ENCODE measurements around the gene ZZZ3. TPM values are rescaled to one million over a fixed set of nuclear protein-coding genes. Genes with fewer than 3 reads are reported as not detected.
"Not testable (repeated sequence)": the region's sequence is repeated elsewhere in the genome, so short reads cannot be mapped to it uniquely, and the experiment has no call there.

The ZZZ3 gene
- total RNA-seq (10 to 100 TPM; 73.2 to 73.5 TPM), polyA plus RNA-seq (10 to 100 TPM; 35.6 to 45.1 (median 36.5) TPM), total RNA-seq (90.5 to 193 (median 142) reads per million in 6 experiments)

GRCh38 chr1:77682460-77683159, at the start of gene ZZZ3:
TSS of gene ZZZ3 (minus strand) at chr1:77682658. CDS start at chr1:77633354, 49,304 bp downstream.
- H3K36me3 Mint-ChIP-seq: no peaks in the 10 kb centered on the region
- H3K27me3 Mint-ChIP-seq: no peaks in the 10 kb centered on the region
- peaks cover 18 to 54% (median 48%) of the 10 kb centered on the region in 4 donors for H3K4me1 Mint-ChIP-seq
- peak within 1 kb of the TSS; percentile 93 to 99 (median 97) for H3K27ac Mint-ChIP-seq
- no peaks in the 10 kb centered on the region for H3K9me3 Mint-ChIP-seq
- peak within 1 kb of the TSS; percentile 86 to 95 (median 90) for H3K4me3 Mint-ChIP-seq
- peak; percentile 88 to 98 (median 94) for DNase-seq
- ATAC-seq: peak; percentile 71 to 73
- POLR2A ChIA-PET: interaction anchor here (0.5 to 3.1 kb wide), 16 partner anchors 11 to 1896 kb away, joined by 3 to 28 read pairs (median 4); partner anchors contain the start of genes FUBP1, MIGA1 and USP33

DNA sequence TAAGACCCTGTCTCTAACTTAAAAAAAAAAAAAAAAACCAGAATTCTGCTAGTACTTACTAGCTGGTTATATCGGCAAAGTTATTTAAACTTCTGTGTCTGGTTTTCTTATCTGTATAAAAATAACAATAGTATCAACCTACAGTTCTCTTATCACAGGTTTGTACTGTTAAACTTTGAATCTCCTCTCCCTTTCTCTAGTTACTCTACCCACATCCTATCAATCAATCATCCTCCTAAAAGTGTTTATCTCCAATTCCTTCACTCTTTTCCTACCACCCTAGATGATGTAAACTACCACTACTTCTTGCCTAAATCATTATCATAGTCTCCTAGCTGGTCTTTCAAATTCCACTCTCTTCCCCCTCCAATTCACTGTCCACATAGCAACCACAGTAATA, 49.6 kb upstream of the ZZZ3 start:
- Mint-ChIP-seq H3K27ac (peak overlapping the region in 5 of 10 donors; percentile 18 to 62 (median 28)), H3K27me3 (no peaks in the 10 kb centered on the region), H3K9me3 (no peaks in the 10 kb centered on the region), H3K4me3 (no peak overlapping the region), H3K36me3 (peaks cover 7 to 77% (median 11%) of the 10 kb centered on the region in 3 donors), H3K4me1 (peaks cover 0 to 7% (median 0%) of the 10 kb centered on the region in 4 donors)
- DNase-seq (no peak), ATAC-seq (no peak)
- POLR2A ChIA-PET: interaction anchor here (0.6 to 1.0 kb wide), 4 partner anchors 12 to 273 kb away, joined by 3 to 5 read pairs (median 4); partner anchors contain the start of gene DNAJB4

DNA sequence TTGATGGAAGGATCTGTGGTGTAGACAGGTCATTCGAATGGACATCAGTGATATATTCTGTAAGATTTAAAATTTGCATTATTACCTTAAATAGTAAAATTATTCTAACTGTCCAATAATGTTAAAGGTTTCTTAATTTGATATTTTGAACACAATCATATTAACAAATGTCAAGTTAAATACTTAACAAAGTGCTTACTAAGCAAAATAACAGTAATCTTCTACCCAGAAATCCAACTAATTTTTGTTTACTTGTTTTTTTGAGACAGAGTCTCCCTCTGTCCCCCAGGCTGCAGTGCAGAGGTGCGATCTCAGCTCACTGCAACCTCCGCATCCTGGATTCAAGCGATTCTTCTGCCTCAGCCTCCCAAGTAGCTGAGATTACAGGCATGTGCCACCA, 43.2 kb upstream of the ZZZ3 start:
- POLR2A ChIA-PET: no interaction called here
- no peaks in the 10 kb centered on the region for H3K9me3 Mint-ChIP-seq
- peak overlapping the region in 1 of 10 donors; percentile 72 for H3K27ac Mint-ChIP-seq
- no peak for DNase-seq
- no peak overlapping the region for H3K4me3 Mint-ChIP-seq
- ATAC-seq: no peak
- no peaks in the 10 kb centered on the region for H3K27me3 Mint-ChIP-seq
- peaks cover 5 to 95% (median 49%) of the 10 kb centered on the region in 3 donors for H3K36me3 Mint-ChIP-seq
- peaks cover 0 to 2% (median 0%) of the 10 kb centered on the region in 4 donors for H3K4me1 Mint-ChIP-seq

GRCh38 chr1:77718181-77718580, 35.7 kb upstream of the ZZZ3 start:
- H3K9me3 Mint-ChIP-seq: no peaks in the 10 kb centered on the region
- ATAC-seq (no peak), DNase-seq (no peak)
- H3K27ac Mint-ChIP-seq: no peak overlapping the region
- peaks cover 0 to 1% (median 0%) of the 10 kb centered on the region in 4 donors for H3K4me1 Mint-ChIP-seq
- H3K4me3 Mint-ChIP-seq: no peak overlapping the region
- peaks cover 0 to 91% (median 50%) of the 10 kb centered on the region in 3 donors for H3K36me3 Mint-ChIP-seq
- POLR2A ChIA-PET: interaction anchor here (0.6 kb wide), 1 partner anchor 54 kb away, joined by 3 read pairs; no protein-coding TSS in a partner anchor
- no peaks in the 10 kb centered on the region for H3K27me3 Mint-ChIP-seq

GRCh38 chr1:77716065-77716464, 33.6 kb upstream of the ZZZ3 start:
- H3K27ac Mint-ChIP-seq: no peak overlapping the region
- no peaks in the 10 kb centered on the region for H3K27me3 Mint-ChIP-seq
- no peak overlapping the region for H3K4me3 Mint-ChIP-seq
- ATAC-seq (no peak), DNase-seq (no peak)
- peaks cover 0 to 88% (median 35%) of the 10 kb centered on the region in 3 donors for H3K36me3 Mint-ChIP-seq
- no peaks in the 10 kb centered on the region for H3K9me3 Mint-ChIP-seq
- no peaks in the 10 kb centered on the region for H3K4me1 Mint-ChIP-seq
- POLR2A ChIA-PET: interaction anchor here (0.5 to 0.7 kb wide), 2 partner anchors 61 to 142 kb away, joined by 3 to 4 read pairs; no protein-coding TSS in a partner anchor

GRCh38 chr1:77709727-77710126, 27.3 kb upstream of the ZZZ3 start:
- peaks cover 0 to 2% (median 0%) of the 10 kb centered on the region in 4 donors for H3K4me1 Mint-ChIP-seq

DNA sequence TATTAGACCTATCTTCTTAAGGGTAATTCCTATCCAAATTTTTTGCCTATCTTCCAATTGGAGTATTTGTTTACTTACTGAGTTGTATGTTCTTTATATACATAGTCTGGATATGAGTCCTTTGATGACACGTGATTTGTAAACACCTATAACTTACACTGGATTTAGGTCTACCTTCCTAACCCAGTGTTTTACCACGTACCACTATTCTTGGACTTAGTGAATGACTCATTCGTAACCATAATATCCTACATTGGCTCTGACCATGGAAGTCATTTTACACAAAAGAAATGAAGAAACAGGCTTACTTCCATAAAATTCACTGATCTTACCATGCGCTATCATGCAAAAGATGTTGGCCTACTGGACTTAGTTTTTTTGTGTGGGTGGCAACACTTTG, 23.9 kb upstream of the ZZZ3 start:
- peak overlapping the region in 1 of 10 donors; percentile 46 for H3K27ac Mint-ChIP-seq
- H3K27me3 Mint-ChIP-seq: no peaks in the 10 kb centered on the region
- peaks cover 8 to 48% (median 20%) of the 10 kb centered on the region in 3 donors for H3K36me3 Mint-ChIP-seq

More at GRCh38 chr1:77709727-77710126, 27.3 kb upstream of the ZZZ3 start:
- ATAC-seq (no peak), DNase-seq (no peak)
- Mint-ChIP-seq H3K4me3 (no peak overlapping the region), H3K27ac (peak overlapping the region in 2 of 10 donors; percentile 21 to 42), H3K9me3 (no peaks in the 10 kb centered on the region), H3K27me3 (no peaks in the 10 kb centered on the region), H3K36me3 (peaks cover 8 to 77% (median 31%) of the 10 kb centered on the region in 3 donors)
- POLR2A ChIA-PET: no interaction called here

DNA sequence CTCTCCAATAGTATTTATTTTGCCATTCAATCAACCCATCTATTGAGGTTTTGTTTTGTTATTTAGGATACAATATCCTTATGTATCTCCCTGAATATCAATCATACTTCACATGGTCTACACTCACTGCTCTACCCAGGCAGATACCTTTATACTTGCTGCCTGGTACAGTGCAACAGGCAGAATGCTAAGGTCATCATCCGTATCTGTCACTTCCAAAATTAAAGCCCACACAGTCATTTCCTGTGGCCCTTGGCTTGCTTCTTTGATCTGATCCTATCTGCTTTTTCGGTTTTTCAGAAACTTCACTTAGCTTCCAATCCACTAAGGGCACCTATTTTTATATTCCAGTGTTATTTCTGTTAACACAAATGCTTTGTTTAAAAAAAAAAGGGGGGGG, 22.3 kb upstream of the ZZZ3 start:
- POLR2A ChIA-PET: no interaction called here
- no peaks in the 10 kb centered on the region for H3K27me3 Mint-ChIP-seq
- peaks cover 0 to under 1% (median 0%) of the 10 kb centered on the region in 9 donors for H3K9me3 Mint-ChIP-seq
- ATAC-seq (no peak), DNase-seq (no peak)
- no peak overlapping the region for H3K4me3 Mint-ChIP-seq
- peaks cover 0 to 2% (median 0%) of the 10 kb centered on the region in 4 donors for H3K4me1 Mint-ChIP-seq
- H3K36me3 Mint-ChIP-seq: peaks cover under 1 to 36% (median 13%) of the 10 kb centered on the region in 3 donors
- H3K27ac Mint-ChIP-seq: peak overlapping the region in 2 of 10 donors; percentile 43 to 84

More for the DNA sequence above, 23.9 kb upstream of the ZZZ3 start:
- POLR2A ChIA-PET: no interaction called here
- Mint-ChIP-seq H3K4me3 (no peak overlapping the region), H3K4me1 (peaks cover 0 to 2% (median 0%) of the 10 kb centered on the region in 4 donors), H3K9me3 (no peaks in the 10 kb centered on the region)
- ATAC-seq: no peak
- no peak for DNase-seq

DNA sequence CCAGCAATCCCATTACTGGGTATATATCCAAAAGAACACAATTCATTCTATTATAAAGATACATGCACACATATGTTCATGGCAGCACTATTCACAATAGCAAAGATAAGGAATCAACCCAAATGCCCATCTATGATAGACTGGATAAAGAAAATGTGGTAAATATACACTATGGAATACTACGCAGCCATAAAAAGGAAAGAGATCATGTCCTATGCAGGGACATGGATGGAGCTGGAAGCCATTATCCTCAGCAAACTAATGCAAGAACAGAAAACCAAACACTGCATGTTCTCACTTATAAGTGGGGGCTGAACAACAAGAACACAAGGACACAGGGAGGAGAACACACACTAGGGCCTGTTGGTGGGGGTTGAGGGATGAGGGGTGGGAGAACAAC, 17.2 kb upstream of the ZZZ3 start:
- H3K27me3 Mint-ChIP-seq, ATAC-seq, H3K9me3 Mint-ChIP-seq, H3K4me1 Mint-ChIP-seq, H3K4me3 Mint-ChIP-seq, POLR2A ChIA-PET, DNase-seq: not testable (repeated sequence)
- Mint-ChIP-seq H3K27ac (peak overlapping the region in 2 of 10 donors; percentile 3 to 16), H3K36me3 (peaks cover 4 to 42% (median 18%) of the 10 kb centered on the region in 3 donors)

DNA sequence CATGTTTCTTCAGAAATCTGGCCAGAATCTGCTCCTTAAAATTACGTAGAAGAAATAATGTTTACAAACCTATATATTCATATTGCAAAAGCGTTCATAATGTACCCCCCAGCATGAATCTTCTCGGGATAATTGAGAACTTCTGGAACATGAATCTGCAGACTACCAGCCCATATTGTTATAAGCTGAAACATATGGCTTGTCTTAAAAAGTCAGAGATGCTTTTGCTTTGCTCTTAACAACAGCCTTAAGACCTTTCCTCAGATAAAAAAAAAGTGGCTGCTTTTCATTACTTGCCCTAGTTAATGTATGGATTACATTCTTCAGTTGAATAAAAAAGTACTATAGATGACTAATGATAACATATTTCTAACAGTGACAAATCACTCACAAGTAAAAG, 15.0 kb upstream of the ZZZ3 start:
- no peak overlapping the region for H3K4me3 Mint-ChIP-seq

DNA sequence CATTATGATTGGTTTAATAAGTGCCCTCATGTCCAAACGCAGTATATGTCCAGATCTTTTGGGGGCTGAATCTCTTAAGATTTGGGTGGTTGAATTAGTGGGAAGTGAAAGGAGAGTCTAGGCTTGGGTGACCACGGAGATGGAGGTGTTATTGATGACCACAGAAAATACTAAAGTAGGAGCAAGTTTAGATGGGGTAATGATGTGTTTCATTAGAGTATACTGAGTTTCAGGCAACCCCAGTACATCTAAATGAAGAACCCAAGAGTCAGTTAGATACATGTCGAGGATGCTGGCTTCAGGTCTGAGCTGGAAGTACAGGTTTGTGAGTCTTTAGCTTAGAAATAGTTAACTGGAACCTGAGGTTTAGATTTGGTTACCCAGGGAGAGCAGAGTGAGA, 6.5 kb upstream of the ZZZ3 start:
- Mint-ChIP-seq H3K27ac (peak overlapping the region in 2 of 10 donors; percentile 3 to 68), H3K9me3 (no peaks in the 10 kb centered on the region), H3K4me3 (no peak overlapping the region), H3K27me3 (no peaks in the 10 kb centered on the region), H3K4me1 (peaks cover 3 to 11% (median 4%) of the 10 kb centered on the region in 4 donors), H3K36me3 (peaks cover 0 to 23% (median 15%) of the 10 kb centered on the region in 3 donors)
- ATAC-seq (no peak), DNase-seq (no peak)
- POLR2A ChIA-PET: no interaction called here

More for the DNA sequence above, 15.0 kb upstream of the ZZZ3 start:
- Mint-ChIP-seq H3K27me3 (no peaks in the 10 kb centered on the region), H3K4me1 (no peaks in the 10 kb centered on the region), H3K27ac (no peak overlapping the region), H3K36me3 (peaks cover 4 to 54% (median 25%) of the 10 kb centered on the region in 3 donors), H3K9me3 (peaks cover 0 to 3% (median 0%) of the 10 kb centered on the region in 9 donors)
- ATAC-seq (no peak), DNase-seq (no peak)
- POLR2A ChIA-PET: no interaction called here

DNA sequence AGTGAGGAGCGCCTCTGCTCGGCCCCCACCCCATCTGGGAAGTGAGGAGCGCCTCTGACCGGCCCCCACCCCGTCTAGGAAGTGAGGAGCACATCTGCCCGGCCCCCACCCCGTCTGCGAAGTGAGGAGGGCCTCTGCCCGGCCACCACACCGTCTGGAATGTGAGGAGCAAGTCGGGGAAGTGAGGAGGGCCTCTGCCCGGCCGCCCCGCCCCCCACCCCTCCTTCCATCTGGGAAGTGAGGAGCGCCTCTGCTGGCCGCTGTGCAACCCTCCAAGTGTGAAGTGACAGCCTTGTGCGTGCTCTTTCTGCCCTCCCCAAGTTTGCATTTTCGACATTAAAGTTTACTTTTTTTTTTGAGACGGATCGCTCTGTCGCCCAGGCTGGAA, 5.1 kb upstream of the ZZZ3 start:
- Mint-ChIP-seq H3K27me3 (no peaks in the 10 kb centered on the region), H3K36me3 (peaks cover 0 to 16% (median 11%) of the 10 kb centered on the region in 3 donors), H3K4me3 (peak overlapping the region; percentile 18 to 76 (median 50)), H3K4me1 (peaks cover 6 to 17% (median 8%) of the 10 kb centered on the region in 4 donors), H3K27ac (no peak overlapping the region), H3K9me3 (no peaks in the 10 kb centered on the region)
- POLR2A ChIA-PET: no interaction called here
- ATAC-seq (no peak), DNase-seq (peak in 1 of 10 donors; percentile 9)

Measured in naive thymus-derived CD8-positive, alpha-beta T cell (primary cell).